DND-41 (cell line): ENCODE data around the gene NSUN2.
"Not testable (repeated sequence)": the region's sequence is repeated elsewhere in the genome, so short reads cannot be mapped to it uniquely, and the experiment has no call there.

Source experiments
- ATAC-seq: fragments of 200-7000 bp; cut with Tn5 transposase; 3 replicates; pipeline ENCODE4 v1.9.1; 2021; ENCODE audit warnings: low read depth; ENCODE audit not compliant: insufficient read depth
- DNase-seq: peaks from one replicate; pipeline ENCODE4 v3.0.0-alpha.2; 2020
- H2AFZ ChIP-seq: 2 replicates; pipeline ENCODE4 v1.6.0; 2012; ENCODE audit warnings: low read depth, low read length
- H3K27ac ChIP-seq: 2 replicates; pipeline ENCODE4 v1.5.1; 2012; ENCODE audit warnings: low read length, inconsistent platforms
- H3K27me3 ChIP-seq: fragments of 200-600 bp; sonication (generic); 2 replicates; pipeline ENCODE4 v1.6.0; 2012; ENCODE audit warnings: low read length, mild to moderate bottlenecking, inconsistent platforms; ENCODE audit not compliant: insufficient read depth, poor library complexity
- H3K36me3 ChIP-seq: 2 replicates; pipeline ENCODE4 v1.5.1; 2012; ENCODE audit warnings: low read length, inconsistent platforms; ENCODE audit not compliant: insufficient read depth
- H3K4me1 ChIP-seq: 2 replicates; pipeline ENCODE4 v1.5.1; 2012; ENCODE audit warnings: mild to moderate bottlenecking, low read length; ENCODE audit not compliant: insufficient read depth
- H3K4me2 ChIP-seq: 2 replicates; pipeline ENCODE4 v1.6.0; 2012; ENCODE audit warnings: mild to moderate bottlenecking, moderate library complexity, low read length, inconsistent platforms; ENCODE audit not compliant: insufficient read depth
- H3K4me3 ChIP-seq, 2 experiments: fragments of 200-600 bp in 1 of 2; shearing (Covaris generic) in 1 of 2; 2 replicates each; pipeline ENCODE4 v1.5.1; 2012 to 2016; ENCODE audit warnings: inconsistent platforms in 2 of 2, low read length in 2 of 2, mild to moderate bottlenecking in 2 of 2, low read depth in 1 of 2, moderate library complexity in 1 of 2
- H3K79me2 ChIP-seq: 2 replicates; pipeline ENCODE4 v1.6.0; 2012; ENCODE audit warnings: low read length, inconsistent platforms; ENCODE audit not compliant: insufficient read depth
- H3K9ac ChIP-seq: 2 replicates; pipeline ENCODE4 v1.6.0; 2012; ENCODE audit warnings: low read depth, mild to moderate bottlenecking, inconsistent platforms, low read length, moderate library complexity
- H3K9me3 ChIP-seq: 2 replicates; pipeline ENCODE4 v1.5.1; 2012; ENCODE audit warnings: low read length, moderate library complexity, mild to moderate bottlenecking, inconsistent platforms; ENCODE audit not compliant: insufficient read depth, severe bottlenecking
- H4K20me1 ChIP-seq: 2 replicates; pipeline ENCODE4 v1.6.0; 2012; ENCODE audit warnings: low read length; ENCODE audit not compliant: insufficient read depth
- EZH2 ChIP-seq: IDR thresholded peaks from 3 replicates; pipeline ENCODE4 v1.6.1; 2012; ENCODE audit warnings: borderline replicate concordance, low read depth, mild to moderate bottlenecking, moderate library complexity, low read length, inconsistent platforms; ENCODE audit not compliant: severe bottlenecking
- TF ChIP-seq, protein P1 (sequence below): IDR thresholded peaks from 2 replicates; pipeline ENCODE4 v1.5.1; 2012; ENCODE audit warnings: borderline replicate concordance, low read length, moderate library complexity, mild to moderate bottlenecking; ENCODE audit not compliant: poor library complexity, severe bottlenecking; ENCODE audit errors: extremely low read depth

The NSUN2 gene

DNA sequence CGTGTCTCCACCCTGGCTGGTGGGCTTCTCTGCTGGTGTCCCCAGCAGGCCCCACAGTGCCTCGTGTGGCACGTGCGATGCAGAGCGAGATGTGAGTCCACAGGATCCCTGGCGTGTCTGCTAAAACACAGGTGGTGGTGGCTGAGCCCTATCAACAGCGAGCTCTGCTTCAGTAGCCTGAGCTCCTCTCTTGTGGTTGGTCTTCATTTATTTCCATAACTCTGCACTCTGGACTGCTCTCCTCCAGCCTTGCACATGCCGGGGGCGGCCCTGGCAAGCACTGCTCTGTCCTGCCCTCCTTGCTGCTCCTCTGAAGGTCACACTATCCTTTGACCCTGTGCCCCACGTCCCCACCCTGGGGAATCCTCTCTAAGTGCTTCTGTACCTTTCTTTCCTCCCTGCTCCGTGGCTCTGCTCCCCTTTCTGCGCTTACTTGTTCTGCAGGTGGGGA lies 59.2 kb downstream of the NSUN2 start:
- peak; percentile 53; the same call in 1 of the 3 replicates for ATAC-seq
- Histone ChIP-seq H3K79me2 (no peaks in the 10 kb centered on the region), H4K20me1 (0 out of 2 replicates have a peak, but pooled peaks cover 3% of the 10 kb centered on the region), H3K4me2 (no peak overlapping the region), H2AFZ (no peak overlapping the region), H3K27me3 (no peaks in the 10 kb centered on the region), H3K27ac (no peak overlapping the region), H3K4me3 (no peak overlapping the region), H3K36me3 (no peaks in the 10 kb centered on the region), H3K9me3 (no peaks in the 10 kb centered on the region), H3K4me1 (no peaks in the 10 kb centered on the region), H3K9ac (no peak overlapping the region)
- peak; percentile 15 for DNase-seq
- TF ChIP-seq, protein P1, sequence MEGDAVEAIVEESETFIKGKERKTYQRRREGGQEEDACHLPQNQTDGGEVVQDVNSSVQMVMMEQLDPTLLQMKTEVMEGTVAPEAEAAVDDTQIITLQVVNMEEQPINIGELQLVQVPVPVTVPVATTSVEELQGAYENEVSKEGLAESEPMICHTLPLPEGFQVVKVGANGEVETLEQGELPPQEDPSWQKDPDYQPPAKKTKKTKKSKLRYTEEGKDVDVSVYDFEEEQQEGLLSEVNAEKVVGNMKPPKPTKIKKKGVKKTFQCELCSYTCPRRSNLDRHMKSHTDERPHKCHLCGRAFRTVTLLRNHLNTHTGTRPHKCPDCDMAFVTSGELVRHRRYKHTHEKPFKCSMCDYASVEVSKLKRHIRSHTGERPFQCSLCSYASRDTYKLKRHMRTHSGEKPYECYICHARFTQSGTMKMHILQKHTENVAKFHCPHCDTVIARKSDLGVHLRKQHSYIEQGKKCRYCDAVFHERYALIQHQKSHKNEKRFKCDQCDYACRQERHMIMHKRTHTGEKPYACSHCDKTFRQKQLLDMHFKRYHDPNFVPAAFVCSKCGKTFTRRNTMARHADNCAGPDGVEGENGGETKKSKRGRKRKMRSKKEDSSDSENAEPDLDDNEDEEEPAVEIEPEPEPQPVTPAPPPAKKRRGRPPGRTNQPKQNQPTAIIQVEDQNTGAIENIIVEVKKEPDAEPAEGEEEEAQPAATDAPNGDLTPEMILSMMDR, result peak; percentile 37
- TF ChIP-seq EZH2, result no peak

DNA sequence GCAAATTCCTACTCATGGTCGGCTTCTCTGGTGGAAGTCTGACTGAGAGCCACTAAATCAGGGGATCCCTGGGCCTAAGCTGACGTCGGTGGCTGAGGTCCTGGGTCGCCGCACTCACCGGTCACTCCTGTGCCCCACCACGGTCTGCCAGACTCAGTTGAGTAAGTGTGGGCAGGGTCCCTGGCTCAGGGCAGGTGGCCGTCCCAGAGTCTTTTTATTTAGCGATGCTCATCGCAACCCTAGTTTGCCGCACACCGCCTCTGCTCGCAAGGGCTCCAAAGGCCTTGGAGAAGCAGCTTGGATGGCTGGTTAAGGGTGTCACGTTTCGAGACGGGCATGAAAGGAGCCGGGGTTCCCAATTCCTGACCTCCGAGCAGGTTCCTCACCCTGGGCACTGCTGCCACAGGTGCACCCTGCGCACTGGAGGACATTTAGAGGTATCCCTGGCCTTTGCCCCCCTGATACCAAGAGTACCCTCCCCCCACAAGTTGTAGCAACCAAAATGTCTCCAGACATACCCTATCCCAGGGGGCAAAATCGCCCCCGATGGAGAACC lies 59.9 kb downstream of the NSUN2 start:
- DNase-seq (no peak), ATAC-seq (no peak)
- no peak overlapping the region for H3K27ac ChIP-seq
- H3K4me1 ChIP-seq, result no peaks in the 10 kb centered on the region
- no peak overlapping the region for H3K4me3 ChIP-seq
- no peak overlapping the region for H3K9ac ChIP-seq
- no peak for TF ChIP-seq EZH2
- no peak overlapping the region for H2AFZ ChIP-seq
- H3K9me3 ChIP-seq, result no peaks in the 10 kb centered on the region
- 0 out of 2 replicates have a peak, but pooled peaks cover 3% of the 10 kb centered on the region for H4K20me1 ChIP-seq
- no peaks in the 10 kb centered on the region for H3K36me3 ChIP-seq
- no peak overlapping the region for H3K4me2 ChIP-seq
- no peaks in the 10 kb centered on the region for H3K27me3 ChIP-seq
- no peaks in the 10 kb centered on the region for H3K79me2 ChIP-seq

DNA sequence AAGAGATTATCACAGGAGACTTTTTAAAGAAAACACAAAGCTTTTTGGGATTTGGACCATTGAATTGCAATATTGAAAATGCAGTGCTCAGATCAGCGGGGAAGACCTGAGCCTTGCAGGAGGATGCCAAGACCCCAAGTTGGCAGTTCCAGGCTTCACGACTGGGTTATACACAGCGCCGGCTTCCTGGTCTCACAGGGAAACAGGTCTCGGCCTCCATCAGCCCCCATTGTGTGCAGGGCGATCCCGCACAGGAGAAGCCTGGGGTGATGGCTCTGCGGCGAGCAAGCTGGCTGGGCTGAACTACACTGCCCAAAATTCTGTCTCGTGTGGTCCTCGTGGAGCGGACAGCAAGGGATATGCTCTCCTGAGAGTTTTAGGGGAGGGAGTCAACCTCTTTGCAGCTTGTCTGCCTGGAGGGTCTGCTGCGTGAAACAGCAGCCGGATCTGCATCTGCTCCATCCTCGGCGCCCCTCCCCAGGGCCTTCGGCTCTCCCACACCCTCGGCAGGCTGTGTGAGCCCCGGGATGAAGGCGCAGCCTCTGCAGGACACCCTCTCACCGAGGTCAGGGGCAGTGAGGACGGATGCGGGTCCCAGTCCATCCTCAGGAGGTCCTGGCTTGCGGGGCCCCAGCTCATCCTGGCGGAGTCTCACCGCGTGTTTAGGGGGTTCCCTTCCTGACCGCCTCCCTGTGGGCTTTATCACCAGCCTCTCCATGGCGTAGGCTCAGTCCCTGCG lies 60.6 kb downstream of the NSUN2 start:
- Histone ChIP-seq H3K9me3 (no peaks in the 10 kb centered on the region), H3K9ac (no peak overlapping the region), H3K36me3 (no peaks in the 10 kb centered on the region), H4K20me1 (0 out of 2 replicates have a peak, but pooled peaks cover 3% of the 10 kb centered on the region), H3K79me2 (no peaks in the 10 kb centered on the region), H3K4me3 (no peak overlapping the region), H3K27ac (no peak overlapping the region), H3K4me2 (no peak overlapping the region), H2AFZ (no peak overlapping the region), H3K27me3 (no peaks in the 10 kb centered on the region), H3K4me1 (no peaks in the 10 kb centered on the region)
- no peak for ATAC-seq
- DNase-seq, result no peak
- no peak for TF ChIP-seq EZH2

DNA sequence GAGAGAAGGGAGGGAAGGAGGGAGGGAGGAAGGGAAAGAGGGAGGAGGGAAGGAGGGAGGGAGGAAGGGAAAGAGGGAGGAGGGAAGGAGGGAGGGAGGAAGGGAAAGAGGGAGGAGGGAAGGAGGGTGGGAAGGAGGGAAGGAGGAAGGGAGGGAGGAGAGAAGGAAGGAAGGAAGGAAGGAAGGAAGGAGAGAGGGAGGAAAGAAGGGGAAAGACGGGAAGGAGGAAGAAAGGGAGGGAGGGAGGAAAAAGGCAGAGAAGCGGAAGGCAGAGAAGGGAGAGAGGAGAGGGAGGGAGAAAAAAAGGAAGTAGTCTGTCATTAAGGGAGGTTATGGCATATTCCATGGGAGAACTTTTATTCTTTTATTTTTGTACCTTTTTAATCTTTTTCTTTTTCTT lies 61.2 kb downstream of the NSUN2 start:
- H3K4me3 ChIP-seq, H3K4me2 ChIP-seq, H3K9me3 ChIP-seq, H3K27ac ChIP-seq, H3K9ac ChIP-seq, H4K20me1 ChIP-seq, H3K36me3 ChIP-seq, DNase-seq, H2AFZ ChIP-seq, ATAC-seq, H3K79me2 ChIP-seq, H3K27me3 ChIP-seq, H3K4me1 ChIP-seq: not testable (repeated sequence)

DNA sequence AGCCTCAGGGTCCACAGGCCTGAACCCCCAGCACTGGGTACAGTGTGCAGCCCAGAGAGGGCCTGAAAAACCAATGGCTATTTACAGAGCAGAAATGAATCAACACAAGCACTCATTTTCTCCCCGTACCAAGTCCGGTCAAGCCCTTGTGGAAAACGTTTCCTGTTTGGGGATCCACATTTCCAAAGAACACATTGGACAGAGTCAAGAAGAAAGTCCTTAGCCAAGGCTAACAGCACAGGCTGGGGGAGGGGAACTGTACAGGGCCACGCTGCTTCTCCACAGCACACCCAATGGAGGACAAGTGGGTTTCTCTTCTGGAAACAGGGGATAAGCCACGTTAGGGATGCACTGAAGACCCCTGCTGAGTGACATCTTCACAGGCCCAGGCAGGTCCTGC lies 62.3 kb downstream of the NSUN2 start:
- no peaks in the 10 kb centered on the region for H3K79me2 ChIP-seq
- no peaks in the 10 kb centered on the region for H3K9me3 ChIP-seq
- no peak overlapping the region for H3K27ac ChIP-seq
- no peak overlapping the region for H3K4me2 ChIP-seq
- no peaks in the 10 kb centered on the region for H3K27me3 ChIP-seq
- DNase-seq (no peak), ATAC-seq (no peak)
- no peak for TF ChIP-seq EZH2
- H2AFZ ChIP-seq, result no peak overlapping the region
- no peaks in the 10 kb centered on the region for H3K4me1 ChIP-seq
- no peak overlapping the region for H3K4me3 ChIP-seq
- H4K20me1 ChIP-seq, result 0 out of 2 replicates have a peak, but pooled peaks cover 3% of the 10 kb centered on the region
- no peak overlapping the region for H3K9ac ChIP-seq
- H3K36me3 ChIP-seq, result no peaks in the 10 kb centered on the region
